Fibroblast of villous mesenchyme (primary cell): ENCODE data around the gene LRRIQ4. TPM values are rescaled to one million over a fixed set of nuclear protein-coding genes. Genes with fewer than 3 reads are reported as not detected.

Source experiments
- DNase-seq: peaks from one replicate; pipeline ENCODE4 v3.0.0-alpha.2; 2010; ENCODE audit warnings: low read depth
- H3K4me3 ChIP-seq: 2 replicates; pipeline ENCODE4 v1.5.1; 2011; ENCODE audit warnings: low read depth, mild to moderate bottlenecking, low read length
- total RNA-seq: library from RNA; depleted of rRNA; stranded (reverse); fragments of >200 nt; gene quantifications from 2 replicates; pipeline ENCODE4 v1.2.3, GENCODE V29; 2012
- TF ChIP-seq, protein P1 (sequence below): IDR thresholded peaks from 2 replicates; pipeline ENCODE4 v1.5.1; 2012; ENCODE audit warnings: low read depth, mild to moderate bottlenecking, low read length; ENCODE audit not compliant: insufficient read depth

LRRIQ4 gene
- total RNA-seq, 1 donor = not detected

DNA sequence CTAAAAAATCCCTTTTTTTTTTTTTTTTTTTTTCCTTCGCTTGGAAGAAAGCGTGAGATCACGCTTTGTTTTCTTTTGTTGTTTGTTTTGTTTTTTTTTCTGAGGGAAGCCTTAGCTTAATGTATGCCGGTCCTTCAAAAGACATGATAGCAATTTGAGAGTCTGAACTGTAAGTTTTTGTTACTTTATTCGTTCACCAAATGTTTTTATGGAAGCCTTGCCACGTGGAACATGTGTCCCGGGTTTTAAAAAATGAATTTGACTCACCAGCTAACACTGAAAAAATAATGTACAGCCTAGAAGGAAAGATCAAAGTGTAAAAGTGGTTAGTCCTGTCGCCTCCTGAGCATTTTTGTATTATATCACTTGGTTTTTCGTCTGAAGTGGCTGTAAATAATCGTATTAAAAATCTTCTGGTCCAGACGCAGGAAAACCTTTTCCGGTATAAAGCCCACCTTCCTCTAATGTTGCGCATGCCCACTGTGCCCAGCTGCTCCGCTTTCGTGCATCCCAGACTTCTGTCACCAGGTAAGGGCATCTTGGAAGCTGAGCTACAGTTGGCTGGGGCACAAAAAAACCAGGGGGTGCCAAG, 40.3 kb upstream of the LRRIQ4 start:
- TF ChIP-seq, protein P1, sequence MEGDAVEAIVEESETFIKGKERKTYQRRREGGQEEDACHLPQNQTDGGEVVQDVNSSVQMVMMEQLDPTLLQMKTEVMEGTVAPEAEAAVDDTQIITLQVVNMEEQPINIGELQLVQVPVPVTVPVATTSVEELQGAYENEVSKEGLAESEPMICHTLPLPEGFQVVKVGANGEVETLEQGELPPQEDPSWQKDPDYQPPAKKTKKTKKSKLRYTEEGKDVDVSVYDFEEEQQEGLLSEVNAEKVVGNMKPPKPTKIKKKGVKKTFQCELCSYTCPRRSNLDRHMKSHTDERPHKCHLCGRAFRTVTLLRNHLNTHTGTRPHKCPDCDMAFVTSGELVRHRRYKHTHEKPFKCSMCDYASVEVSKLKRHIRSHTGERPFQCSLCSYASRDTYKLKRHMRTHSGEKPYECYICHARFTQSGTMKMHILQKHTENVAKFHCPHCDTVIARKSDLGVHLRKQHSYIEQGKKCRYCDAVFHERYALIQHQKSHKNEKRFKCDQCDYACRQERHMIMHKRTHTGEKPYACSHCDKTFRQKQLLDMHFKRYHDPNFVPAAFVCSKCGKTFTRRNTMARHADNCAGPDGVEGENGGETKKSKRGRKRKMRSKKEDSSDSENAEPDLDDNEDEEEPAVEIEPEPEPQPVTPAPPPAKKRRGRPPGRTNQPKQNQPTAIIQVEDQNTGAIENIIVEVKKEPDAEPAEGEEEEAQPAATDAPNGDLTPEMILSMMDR = no peak
- peak overlapping the region; percentile 91 for H3K4me3 ChIP-seq
- peak; percentile 83 for DNase-seq

DNA sequence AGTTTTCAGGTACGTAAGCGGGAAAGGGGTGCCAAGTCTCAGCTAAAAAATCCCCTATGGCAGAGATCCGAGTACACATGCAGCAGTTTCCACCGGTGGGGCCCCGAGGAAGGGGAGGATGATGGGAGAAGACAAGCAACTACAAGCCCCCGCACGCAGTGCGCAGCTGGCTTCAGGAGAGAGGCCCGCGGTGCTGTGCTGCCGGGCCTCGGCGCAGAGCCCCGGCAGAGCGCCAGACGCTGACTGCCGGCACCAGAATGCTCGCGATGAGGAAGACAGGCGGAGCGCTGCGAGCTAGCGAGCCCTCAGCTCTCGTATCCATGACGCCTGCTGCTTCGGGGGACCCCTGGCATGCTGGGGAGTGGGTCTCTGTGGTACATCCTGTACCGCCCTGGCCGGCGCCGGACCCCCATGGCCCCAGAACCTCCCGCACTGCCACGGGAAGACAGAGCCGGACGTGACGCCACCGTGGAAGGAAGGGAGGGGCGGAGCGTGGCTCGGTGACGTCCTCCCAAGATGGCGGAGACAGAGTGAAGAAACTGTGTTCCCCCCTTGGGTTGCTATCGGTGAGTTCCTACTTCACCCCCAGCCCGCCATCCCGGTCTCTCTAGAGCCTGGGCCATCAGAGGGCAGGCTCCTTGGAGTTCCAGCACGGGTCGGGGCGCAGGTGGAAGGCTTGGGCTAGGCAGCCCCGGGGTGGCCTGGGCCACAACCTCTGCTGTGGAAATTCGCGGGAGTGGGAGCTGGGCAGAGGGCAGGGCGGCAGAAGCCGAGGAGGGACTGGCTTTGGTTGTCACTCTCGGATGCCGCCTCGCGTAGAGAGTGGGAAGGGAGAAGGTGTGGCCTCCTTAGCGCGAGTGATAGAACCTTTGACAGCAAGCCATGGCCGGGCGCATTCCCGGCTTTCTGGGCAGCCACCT, 39.5 kb upstream of the LRRIQ4 start, which contains the start of gene MYNN:
Gene MYNN (plus strand): TSS at position 500 of the 920 bp plus-strand sequence. CDS start 900 bp downstream, outside the sequence.
- TF ChIP-seq, protein P1 = peak; percentile 23
- DNase-seq = peak; percentile 90
- peak within 1 kb of the TSS; percentile 91 for H3K4me3 ChIP-seq

DNA sequence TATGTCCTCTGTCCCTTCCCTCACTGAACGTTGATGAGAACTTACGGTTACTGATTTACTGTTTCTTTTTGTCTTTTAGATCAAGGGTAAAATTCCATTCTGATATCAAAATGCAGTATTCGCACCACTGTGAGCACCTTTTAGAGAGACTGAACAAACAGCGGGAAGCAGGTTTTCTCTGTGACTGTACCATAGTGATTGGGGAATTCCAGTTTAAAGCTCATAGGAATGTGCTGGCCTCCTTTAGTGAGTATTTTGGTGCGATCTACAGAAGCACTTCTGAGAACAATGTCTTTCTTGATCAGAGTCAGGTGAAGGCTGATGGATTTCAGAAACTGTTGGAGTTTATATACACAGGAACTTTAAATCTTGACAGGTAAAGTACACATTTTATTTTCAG, 38.5 kb upstream of the LRRIQ4 start:
- TF ChIP-seq, protein P1 = no peak

DNA sequence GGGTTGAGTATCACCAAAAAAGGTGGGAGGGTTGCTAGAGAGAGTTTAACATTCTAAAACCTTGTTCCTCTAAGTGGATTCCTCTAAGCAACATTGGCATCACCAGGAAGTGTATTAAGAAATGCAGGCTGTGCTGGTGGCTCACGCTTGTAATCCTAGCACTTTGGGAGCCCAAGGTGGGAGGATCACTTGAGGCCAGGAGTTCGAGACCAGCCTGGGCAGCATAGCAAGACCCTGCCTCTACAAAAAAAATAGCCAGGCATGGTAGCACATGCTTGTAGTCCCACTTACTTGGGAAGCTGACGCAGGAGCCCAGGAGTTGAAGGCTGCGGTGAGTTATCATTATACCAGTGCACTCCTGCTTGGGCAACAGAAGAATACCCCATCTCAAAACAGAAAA, 34.8 kb upstream of the LRRIQ4 start:
- TF ChIP-seq, protein P1 = no peak
- DNase-seq = no peak
- H3K4me3 ChIP-seq = no peak overlapping the region

More for the DNA sequence above, 38.5 kb upstream of the LRRIQ4 start:
- DNase-seq = no peak
- H3K4me3 ChIP-seq = peak overlapping the region; percentile 91

DNA sequence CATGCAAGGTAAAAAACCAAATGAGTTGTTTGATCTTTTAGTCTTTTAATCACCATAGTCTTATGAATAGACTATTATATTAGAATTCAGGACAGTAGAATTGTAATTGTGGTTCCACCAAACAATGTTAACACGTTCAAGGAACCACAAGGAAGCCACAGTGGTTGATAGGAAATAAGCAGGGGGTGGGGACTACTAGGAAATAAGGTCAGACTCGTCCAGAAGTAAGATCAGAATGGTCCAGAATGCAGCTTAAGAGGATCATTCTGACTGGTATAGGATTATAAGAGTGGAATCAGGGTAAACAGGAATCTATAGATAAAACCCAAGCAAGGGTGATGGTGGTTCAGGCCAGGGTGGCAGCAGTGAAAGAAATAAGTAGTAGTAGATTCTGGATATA, 31.9 kb upstream of the LRRIQ4 start:
- TF ChIP-seq, protein P1 = no peak
- no peak for DNase-seq
- no peak overlapping the region for H3K4me3 ChIP-seq

DNA sequence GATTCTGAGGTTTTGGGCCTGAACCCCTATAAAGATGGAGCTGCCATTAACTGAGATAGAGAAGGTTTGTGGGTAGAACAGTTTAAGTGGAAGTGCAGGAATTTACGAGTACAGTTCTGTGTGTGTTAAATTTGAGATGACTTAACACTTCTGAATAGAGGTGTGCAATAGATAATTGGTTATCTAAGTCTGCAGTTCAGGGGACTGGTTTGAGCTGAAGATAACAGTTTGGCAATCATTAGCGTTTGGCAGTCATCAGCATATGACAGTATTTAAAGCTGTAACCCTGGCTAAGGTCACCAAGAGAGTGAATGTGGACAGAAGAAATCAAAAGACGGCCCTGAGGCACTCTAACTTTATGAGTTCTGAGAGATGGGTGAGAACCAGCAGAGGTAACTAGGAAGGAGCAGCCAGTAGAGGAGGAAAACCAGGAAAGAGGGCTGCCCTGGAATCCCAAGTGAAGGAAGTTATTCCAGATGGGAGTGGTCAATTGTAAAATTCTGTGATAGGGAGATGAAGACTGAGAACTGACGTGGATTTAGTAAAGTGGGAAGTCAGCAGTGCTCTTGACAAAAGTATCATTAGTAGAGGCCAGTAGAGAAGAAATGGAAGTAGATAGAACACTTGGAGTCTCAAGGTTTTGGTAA, 31.3 kb upstream of the LRRIQ4 start:
- DNase-seq = no peak
- TF ChIP-seq, protein P1 = no peak
- H3K4me3 ChIP-seq = no peak overlapping the region
